IPS-18c (cell line): ENCODE data around the gene ZACN.
A peak's percentile ranks its signal among the peaks of the same experiment; 100 is the strongest.
"Not testable (repeated sequence)": the region's sequence is repeated elsewhere in the genome, so short reads cannot be mapped to it uniquely, and the experiment has no call there.

Experiments used
- H3K4me3 ChIP-seq: 2 replicates; pipeline ENCODE4 v1.7.0; 2013; ENCODE audit warnings: low read depth, mild to moderate bottlenecking, low read length, moderate library complexity; ENCODE audit not compliant: insufficient read depth
- H3K9me3 ChIP-seq: one replicate; pipeline ENCODE4 v1.6.1; 2013; ENCODE audit warnings: mild to moderate bottlenecking, low read length, moderate library complexity; ENCODE audit not compliant: control insufficient read depth, insufficient read depth

The ZACN gene

DNA sequence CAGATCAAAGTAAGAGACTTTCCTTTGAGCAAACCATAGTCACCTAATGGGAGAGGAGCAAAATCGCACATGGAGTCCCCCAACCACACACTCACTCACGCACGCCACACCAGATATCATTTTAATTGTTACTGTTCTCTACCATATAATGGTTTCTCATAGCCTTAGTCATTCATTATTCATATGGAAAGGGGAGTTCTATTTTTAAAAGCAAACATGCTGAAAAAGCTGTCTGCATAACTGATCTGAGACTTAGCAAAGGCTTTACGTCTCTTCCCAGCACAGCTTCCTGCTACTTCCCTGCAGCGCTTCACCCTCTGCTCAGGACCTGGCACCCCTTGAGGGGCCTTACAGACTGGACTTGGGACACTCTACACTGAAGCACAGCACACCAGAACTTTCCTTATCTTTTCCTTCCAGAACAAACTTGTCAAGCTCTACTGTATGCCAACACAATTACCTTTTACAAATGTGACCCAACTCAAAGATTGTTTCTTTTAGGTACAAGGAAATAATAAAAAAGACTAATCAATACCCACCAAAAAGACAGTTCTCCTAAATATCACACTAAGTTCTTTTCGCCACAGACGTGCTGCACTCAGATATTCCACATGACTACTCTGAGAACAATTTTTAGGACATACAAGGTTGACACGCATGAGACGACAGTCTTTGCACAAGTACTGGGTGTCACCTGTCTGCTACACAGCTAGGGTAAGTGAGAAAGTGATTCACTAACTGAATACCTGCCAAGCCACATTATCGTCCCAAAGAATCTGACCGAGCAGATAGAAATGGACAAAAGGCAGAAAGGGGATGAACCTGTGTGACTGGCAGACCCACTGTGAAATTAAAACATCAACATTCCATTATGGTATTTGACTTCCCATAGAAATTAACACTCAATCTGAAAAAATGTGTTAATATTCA lies 28.2 kb upstream of the ZACN start:
- no peak overlapping the region for H3K4me3 ChIP-seq

DNA sequence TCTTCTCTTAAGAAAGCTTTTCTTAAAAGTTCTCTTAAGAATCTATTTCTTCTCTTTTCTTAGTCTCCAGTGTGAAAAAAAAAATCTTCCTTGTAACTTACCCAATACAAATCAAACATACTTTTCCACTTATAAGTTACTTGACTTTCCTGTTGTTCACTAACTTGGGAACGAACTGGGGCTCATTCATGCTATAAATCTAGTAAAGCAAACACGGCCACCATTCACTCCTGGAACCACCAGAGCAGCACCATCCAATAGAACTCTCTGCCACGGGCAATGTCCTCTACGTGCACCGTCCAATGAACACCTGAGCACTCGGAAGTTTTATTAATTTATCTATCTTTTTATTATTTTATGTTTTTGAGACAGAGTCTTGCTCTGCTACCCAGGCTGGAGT lies 27.4 kb upstream of the ZACN start:
- no peaks in the 10 kb centered on the region for H3K9me3 ChIP-seq

More for the DNA sequence above, 28.2 kb upstream of the ZACN start:
- no peaks in the 10 kb centered on the region for H3K9me3 ChIP-seq

DNA sequence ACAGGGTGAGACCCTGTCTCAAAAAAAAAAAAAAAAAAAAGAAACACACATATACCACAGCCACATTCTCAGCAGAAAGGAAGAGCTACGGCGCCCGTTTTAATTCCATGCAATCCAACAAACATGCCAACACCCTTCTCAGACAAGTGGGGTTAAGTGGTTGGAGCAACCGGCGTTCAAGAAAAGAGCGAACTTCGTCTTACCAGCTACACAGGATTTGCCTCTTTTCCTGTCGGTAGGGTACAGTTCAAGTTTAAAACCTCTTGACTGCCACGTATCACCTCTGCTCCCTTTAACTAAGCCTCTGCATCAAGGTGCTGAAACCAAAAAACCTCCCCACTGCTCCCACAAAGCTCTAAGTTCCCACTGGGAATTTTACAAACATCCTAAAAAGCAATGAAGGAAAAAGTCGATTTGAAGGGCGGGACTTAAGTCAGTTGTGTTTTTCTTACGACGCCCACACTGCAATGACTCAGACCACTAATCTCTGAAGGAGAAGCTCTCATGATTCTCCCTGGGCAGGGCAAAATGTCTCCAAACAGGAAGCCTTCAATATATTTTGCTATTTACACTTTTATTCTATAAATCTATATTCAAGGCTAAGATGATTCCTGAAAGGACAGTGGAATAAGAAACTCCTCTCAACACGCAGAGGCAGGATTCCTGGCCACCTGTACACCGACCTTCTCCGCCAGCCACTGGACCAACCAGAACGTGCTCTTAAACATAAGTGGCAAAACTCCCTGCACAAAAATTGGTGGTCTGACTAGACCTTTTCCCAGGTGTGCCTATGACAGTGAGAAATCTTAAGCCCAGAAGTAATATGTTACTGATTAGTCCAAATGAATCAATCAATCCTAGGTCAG lies 25.5 kb upstream of the ZACN start:
- H3K4me3 ChIP-seq, result no peak overlapping the region

More for the DNA sequence above, 27.4 kb upstream of the ZACN start:
- no peak overlapping the region for H3K4me3 ChIP-seq

DNA sequence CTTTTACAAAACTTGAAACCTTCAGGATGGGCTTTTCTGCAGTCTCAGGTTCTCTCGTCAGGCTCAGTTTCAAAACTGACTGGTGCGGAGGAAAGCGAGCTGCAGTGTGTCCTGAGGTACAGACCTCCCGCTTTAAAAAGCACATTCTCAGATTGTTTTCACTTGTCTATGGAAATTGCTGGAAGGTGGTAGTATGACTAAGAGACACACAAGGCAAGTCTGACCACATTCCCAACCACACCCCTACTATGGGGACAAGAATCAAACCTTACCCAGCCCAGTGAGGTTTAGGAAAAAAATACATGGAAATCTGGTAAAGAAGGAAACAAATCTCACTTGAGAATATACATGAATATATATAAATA lies 24.9 kb upstream of the ZACN start:
- no peak overlapping the region for H3K4me3 ChIP-seq
- no peaks in the 10 kb centered on the region for H3K9me3 ChIP-seq

More for the DNA sequence above, 25.5 kb upstream of the ZACN start:
- no peaks in the 10 kb centered on the region for H3K9me3 ChIP-seq

DNA sequence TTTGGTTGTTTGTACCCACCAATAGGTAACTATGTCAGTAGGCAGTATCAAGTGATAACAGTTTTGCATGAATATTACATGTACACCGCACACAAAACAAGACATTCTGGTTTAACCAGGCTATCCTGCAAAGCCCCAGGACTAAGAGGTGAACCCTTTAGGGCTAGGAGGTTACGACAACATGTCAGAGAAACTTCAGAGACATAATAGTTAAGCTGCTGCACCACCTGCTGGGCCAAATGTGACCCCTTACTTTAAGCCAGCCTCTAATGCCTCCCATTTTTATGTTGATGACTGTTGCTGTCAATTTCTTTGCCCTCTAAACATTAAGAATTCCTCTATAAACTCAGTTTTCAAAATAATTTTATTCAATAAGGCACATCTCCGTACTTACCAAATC lies 22.1 kb upstream of the ZACN start:
- Histone ChIP-seq H3K4me3 (no peak overlapping the region), H3K9me3 (no peaks in the 10 kb centered on the region)

DNA sequence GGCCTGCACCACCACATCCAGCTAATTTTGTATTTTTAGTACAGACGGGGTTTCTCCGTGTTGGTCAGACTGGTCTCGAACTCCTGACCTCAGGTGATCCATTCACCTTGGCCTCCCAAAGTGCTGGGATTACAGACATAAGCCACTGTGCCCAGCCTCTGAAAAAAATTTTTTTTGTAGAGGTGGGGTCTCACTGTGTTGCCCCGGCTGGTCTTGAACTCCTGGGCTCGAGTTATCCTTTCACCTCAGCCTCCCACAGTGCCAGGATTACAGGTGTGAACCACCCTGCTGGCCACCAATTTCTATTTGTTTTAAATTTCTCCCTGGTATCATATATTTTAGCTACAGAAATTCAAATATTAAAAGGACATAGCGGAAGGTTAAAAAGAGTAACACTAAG lies 20.7 kb upstream of the ZACN start:
- not testable (repeated sequence) for H3K9me3 ChIP-seq, H3K4me3 ChIP-seq

DNA sequence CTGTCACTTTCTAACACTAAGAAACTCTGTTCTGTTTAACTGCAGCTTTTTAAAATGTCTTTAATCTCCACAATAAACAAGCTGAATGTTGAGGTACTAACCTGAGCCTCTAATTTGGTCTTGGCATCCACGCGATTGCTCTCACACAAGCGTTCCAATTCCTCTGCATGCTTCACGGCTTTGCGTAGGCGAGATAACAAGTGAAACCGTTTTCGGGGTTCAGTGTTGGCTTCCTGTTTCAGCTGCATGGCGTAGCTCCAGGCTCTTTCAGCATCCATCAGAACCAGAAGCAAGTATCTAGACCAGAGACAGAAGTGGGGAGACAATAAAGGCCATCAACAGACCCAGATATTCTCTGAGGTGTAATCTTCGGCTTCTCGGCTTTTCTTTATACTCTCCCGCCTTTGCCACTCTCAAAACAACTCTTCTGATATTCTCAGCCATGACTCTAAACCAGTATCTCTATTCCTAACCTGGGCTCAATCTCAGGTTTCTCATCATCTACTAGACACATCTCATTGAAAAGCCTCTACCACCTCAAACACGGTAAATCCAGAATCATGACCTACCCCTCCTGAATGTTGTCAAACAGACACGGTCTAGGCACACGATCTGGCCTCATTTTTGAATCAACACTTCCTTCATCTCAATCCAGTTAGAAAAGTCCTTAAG lies 15.0 kb upstream of the ZACN start:
- H3K9me3 ChIP-seq, result no peaks in the 10 kb centered on the region
- H3K4me3 ChIP-seq, result no peak overlapping the region

DNA sequence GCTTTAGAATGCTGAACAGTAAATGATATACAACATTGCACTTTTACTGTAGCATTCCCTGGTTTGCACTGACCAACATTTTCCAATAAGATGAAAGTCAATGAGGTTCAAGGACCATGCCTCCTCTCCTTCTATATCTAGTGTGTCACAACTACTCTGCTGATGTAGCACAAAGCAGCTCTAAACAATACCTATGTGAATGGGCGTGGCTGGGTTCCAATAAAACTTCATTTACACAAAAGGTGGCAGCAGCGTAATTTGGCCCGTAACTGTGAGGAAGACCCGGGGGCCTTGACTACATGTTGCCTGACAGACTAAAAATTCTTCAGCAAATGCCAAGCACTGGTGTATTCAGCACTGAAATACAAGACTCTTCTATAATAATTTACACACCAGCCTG lies 13.2 kb upstream of the ZACN start:
- Histone ChIP-seq H3K4me3 (no peak overlapping the region), H3K9me3 (no peaks in the 10 kb centered on the region)

DNA sequence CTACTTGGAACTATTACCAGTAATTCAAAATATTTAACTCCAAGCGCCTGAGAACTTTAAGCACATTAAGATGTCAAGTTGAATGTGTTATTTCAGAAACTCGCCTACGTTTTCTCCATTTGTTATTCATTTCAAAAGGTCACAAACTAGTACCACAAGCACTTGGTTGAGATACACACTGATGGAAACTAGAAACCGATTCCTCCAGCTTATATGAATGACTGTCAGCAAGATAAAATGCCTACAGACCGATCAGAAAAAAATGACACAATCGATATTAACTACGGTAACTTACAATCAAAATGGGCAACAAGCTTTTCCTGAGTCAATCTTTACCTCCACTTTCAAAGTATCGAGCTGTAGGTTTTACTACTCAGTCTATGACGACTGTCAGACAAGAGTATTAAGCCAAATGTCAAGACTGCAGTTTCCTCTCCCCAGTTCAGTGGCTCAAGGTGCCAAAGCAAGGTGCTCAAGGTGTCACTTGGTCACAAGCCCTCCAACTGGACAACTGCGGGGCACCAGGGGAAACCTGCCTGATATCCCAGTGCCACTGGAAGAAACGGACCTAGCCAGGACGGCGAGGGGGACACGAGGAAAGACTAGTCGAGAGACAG lies 7.3 kb upstream of the ZACN start:
- Histone ChIP-seq H3K4me3 (peak overlapping the region; percentile 95), H3K9me3 (no peaks in the 10 kb centered on the region)

DNA sequence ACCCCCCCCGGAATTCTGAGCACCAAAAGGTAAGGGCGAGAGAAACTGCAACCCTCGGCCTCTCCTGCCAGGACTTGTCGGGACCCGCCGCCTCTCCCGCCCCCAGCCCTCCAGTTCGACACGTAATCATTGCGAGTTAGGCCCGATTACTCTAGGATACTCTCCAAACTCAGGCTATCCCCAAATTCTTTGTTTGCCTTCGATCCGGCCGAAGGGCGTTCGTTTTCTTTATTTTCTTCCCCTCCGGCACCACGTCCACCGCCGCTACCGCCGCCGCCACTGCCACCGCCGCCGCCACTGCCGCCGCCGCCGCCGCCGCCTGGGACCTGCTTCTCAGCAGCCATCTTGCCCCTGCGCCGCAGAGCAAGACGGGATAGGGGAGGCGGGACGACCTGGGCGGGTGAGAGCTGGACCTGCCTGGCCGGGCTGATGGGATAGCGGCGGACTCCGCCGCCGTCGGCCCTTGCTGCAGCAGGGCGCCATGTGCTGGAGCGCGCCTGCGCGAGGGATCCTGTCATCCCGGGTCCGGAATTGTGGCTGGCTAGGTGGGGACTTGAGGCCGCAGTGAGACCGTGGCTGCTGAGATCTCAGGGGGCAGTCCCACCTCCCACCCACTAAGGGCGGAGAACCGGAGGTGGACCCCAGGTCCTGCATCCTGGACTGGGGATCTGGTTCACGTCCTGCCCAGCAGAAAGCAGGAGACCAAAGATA lies 6.7 kb upstream of the ZACN start, which contains the start of gene SRP68:
TSS of gene SRP68 (minus strand) at position 370 of the 711 bp plus-strand sequence. CDS start at position 344, 26 bp downstream.
- peak within 1 kb of the TSS; percentile 95 for H3K4me3 ChIP-seq

DNA sequence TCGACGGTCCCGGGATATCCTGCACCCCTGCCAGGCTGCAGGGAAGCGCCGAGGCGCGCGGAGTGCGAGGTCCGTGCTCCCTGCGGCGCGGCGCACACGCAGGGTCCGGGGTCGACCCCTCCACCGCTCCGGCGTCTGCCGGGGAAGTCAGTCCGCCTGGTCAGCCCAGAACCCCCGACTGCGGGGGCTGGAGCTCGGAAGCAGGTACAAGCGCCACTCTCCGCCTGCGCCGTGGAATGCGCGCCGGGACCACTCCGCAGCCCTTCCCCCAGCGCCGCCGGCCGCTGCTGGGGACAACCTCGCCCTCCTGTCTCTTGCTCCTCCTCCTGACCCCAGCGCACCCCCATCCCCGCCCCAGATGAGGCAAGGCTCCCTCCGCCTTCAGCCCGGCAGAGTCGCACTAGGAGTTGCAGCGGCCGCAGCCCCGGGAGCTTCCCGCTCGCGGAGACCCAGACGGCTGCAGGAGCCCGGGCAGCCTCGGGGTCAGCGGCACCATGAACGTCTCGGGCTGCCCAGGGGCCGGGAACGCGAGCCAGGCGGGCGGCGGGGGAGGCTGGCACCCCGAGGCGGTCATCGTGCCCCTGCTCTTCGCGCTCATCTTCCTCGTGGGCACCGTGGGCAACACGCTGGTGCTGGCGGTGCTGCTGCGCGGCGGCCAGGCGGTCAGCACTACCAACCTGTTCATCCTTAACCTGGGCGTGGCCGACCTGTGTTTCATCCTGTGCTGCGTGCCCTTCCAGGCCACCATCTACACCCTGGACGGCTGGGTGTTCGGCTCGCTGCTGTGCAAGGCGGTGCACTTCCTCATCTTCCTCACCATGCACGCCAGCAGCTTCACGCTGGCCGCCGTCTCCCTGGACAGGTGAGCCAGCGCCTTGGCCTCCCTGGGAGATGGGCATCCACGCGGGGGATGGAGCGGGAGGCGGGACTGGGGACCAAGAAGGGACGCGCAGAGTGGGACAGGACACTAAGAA lies 4.3 kb upstream of the ZACN start, which contains the start of gene GALR2:
TSS of gene GALR2 (plus strand) at position 392 of the 974 bp plus-strand sequence. CDS start at position 495, 103 bp downstream.
- Histone ChIP-seq H3K4me3 (peak within 1 kb of the TSS; percentile 42), H3K9me3 (no peaks in the 10 kb centered on the region)

More for the DNA sequence above, 6.7 kb upstream of the ZACN start, which contains the start of gene SRP68:
- H3K9me3 ChIP-seq, result no peaks in the 10 kb centered on the region

DNA sequence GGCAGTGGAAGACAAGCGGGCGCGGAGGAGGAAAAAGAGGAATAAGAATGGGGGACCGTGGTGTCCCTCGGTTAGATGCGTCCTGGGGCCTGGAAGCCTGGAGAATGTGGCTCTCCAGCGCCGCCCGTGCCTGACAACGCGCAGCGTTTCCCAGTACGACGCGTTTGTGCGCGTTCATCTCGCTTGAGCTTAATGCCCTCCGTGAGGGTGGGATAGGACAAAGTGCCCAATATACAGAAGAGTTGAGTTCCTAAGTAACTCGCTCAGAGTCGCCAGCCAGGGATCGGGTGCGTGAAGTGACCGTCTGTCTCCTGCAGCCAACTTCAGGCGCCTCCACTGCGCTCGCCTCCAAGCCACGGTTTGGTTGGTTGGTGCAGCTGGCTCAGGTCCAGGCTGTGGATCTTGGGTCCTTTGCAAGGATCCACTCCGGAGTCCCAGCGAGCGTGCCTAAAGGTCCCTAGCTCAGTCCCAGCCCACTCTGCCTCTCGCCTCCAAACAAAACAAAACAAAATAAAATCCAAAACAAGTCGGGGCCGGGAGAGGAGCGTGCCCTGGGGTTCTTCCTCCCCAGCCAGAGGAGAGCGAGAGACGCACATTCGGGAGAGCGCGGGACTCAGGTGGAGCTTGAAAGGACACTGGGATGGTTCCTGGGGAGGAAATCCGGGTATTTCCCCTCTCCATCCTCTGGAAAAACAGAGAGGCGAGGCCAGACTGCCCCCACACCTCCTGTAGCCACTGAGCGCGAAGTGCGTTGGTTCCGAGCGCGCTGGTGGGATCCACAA lies 3.4 kb upstream of the ZACN start:
- Histone ChIP-seq H3K9me3 (no peaks in the 10 kb centered on the region), H3K4me3 (peak overlapping the region; percentile 42)

DNA sequence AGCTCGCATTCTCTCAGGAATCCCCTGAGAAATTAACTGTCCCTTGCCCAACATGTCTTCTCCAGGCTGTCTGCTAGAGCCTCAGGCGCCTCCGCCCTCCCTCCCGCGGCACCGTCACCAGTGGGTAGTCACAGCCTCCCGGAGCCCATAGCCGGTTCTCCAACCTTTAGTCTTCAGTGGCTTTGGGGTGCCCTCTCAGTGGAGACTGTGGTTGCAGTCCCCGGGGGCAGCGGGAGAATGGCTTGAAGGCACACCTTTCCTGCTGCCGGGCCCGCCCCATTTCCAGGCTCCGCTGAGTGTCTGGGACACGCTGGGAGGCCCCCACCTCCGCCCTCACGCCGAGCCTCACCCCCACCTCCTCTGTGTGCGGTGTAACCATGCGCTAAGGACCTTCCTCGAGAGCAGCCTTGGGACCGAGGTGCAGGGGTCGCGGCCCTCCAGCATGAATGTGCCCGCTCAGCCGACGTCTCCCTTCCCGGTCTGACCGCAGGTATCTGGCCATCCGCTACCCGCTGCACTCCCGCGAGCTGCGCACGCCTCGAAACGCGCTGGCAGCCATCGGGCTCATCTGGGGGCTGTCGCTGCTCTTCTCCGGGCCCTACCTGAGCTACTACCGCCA lies 2.7 kb upstream of the ZACN start:
- H3K9me3 ChIP-seq, result no peaks in the 10 kb centered on the region
- peak overlapping the region; percentile 42 for H3K4me3 ChIP-seq
